Measurements from ENCODE around the gene RILPL1. TPM values are rescaled to one million over a fixed set of nuclear protein-coding genes. Genes with fewer than 3 reads are reported as not detected.
"Not testable (repeated sequence)": the region's sequence is repeated elsewhere in the genome, so short reads cannot be mapped to it uniquely, and the experiment has no call there.

RILPL1 gene
- total and polyA plus RNA-seq, 2 donors (not counting 1 experiment from before 2014, with no cell fraction given) = 7.8 to 15.8 TPM

DNA sequence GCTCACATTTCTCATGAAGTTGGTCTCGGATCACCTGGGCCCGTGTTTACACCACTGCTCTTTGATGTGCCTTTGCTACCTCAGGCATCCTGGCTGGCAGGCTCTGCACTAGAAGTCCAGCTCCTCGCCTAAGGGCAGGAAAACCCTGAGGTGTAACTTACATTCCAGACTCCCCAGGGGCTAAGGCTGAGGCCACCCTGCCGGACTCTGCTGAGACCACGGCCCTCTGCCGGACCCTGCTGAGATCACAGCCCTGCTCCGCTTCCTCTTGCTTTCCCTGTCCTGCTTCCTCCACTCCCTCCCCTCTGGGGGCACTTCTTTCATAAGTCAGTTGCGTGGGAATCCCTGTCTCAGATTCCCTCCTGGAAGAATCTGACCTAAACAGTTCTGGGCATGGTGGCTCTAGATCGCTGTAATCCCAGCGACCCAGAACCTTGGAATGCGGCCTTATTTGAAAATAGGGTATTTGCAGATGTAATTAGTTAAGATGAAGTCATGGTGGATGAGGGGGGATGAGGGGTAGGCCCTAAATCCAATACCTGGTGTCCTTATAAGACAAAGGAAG, 17.2 kb downstream of the RILPL1 start:
- H3K36me3 ChIP-seq (ENCODE audit: control insufficient read depth, insufficient read depth, low read length) = peaks cover 21% of the 10 kb centered on the region
- H3K79me2 ChIP-seq (ENCODE audit: control insufficient read depth, insufficient read depth, low read length) = no peaks in the 10 kb centered on the region
- no peaks in the 10 kb centered on the region for H4K20me1 ChIP-seq (ENCODE audit: control insufficient read depth, extremely low read depth, insufficient read depth, low read length)
- H2AFZ ChIP-seq (ENCODE audit: low read length) = no peak overlapping the region
- H3K4me2 ChIP-seq (ENCODE audit: extremely low read depth, insufficient read depth, low read length) = no peak overlapping the region
- no peaks in the 10 kb centered on the region for H3K4me1 ChIP-seq (ENCODE audit: control insufficient read depth, extremely low read depth, insufficient read depth, low read length)
- no peaks in the 10 kb centered on the region for H3K9me3 ChIP-seq (ENCODE audit: control insufficient read depth, insufficient read depth, low read depth, low read length)
- H3K27ac ChIP-seq (ENCODE audit: insufficient read depth, low read length) = no peak overlapping the region
- no peaks in the 10 kb centered on the region for H3K27me3 ChIP-seq (ENCODE audit: control insufficient read depth, insufficient read depth, low read length)
- DNase-seq (ENCODE audit: low read depth in 2 of 2) = no peak
- H3K9ac ChIP-seq (ENCODE audit: insufficient read depth, low read length) = no peak overlapping the region
- H3K4me3 ChIP-seq (replicated peaks in 1 of 4; ENCODE audit: control extremely low read depth in 1 of 4, insufficient read depth in 1 of 4, low read depth in 3 of 4, low read length in 4 of 4) = no peak overlapping the region
- TF ChIP-seq EZH2 (IDR thresholded peaks at IDR 0.05; ENCODE audit: low read length, missing control alignments) = no peak
- TF ChIP-seq, protein P1, sequence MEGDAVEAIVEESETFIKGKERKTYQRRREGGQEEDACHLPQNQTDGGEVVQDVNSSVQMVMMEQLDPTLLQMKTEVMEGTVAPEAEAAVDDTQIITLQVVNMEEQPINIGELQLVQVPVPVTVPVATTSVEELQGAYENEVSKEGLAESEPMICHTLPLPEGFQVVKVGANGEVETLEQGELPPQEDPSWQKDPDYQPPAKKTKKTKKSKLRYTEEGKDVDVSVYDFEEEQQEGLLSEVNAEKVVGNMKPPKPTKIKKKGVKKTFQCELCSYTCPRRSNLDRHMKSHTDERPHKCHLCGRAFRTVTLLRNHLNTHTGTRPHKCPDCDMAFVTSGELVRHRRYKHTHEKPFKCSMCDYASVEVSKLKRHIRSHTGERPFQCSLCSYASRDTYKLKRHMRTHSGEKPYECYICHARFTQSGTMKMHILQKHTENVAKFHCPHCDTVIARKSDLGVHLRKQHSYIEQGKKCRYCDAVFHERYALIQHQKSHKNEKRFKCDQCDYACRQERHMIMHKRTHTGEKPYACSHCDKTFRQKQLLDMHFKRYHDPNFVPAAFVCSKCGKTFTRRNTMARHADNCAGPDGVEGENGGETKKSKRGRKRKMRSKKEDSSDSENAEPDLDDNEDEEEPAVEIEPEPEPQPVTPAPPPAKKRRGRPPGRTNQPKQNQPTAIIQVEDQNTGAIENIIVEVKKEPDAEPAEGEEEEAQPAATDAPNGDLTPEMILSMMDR (conservative IDR thresholded peaks at IDR 0.05 in 1 of 2, IDR thresholded peaks at IDR 0.05 in 1 of 2; ENCODE audit: low read depth in 1 of 2, low read length in 2 of 2) = no peak

DNA sequence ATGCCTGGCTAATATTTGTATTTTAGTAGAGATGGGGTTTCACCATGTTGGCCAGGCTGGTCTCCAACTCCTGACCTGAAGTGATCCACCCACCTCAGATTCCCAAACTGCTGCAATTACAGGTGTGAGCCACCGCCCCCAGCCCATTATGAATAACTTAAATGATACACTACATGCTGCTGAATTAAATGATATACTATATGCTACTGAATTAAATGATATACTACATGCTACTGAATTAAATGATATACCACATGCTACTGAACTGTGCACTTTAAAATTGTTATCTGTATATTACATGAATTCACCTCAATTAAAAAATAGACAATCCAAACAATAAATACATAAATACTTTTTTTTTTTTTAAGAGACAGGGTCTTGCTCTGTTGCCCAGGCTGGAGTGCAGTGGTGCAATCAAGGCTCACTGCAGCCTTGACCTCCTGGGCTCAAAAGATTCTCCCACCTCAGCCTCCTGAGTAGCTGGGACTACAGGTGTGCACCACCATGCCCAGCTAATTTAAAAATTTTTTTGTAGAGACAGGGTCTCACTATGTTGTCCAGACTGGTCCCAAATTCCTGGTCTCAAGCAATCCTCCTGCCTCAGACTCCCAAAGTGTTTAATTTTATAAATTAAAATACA, 18.8 kb downstream of the RILPL1 start:
- not testable (repeated sequence) for H3K27me3 ChIP-seq (ENCODE audit: control insufficient read depth, insufficient read depth, low read length); DNase-seq (ENCODE audit: low read depth in 2 of 2); H3K4me2 ChIP-seq (ENCODE audit: extremely low read depth, insufficient read depth, low read length); H3K4me1 ChIP-seq (ENCODE audit: control insufficient read depth, extremely low read depth, insufficient read depth, low read length); H3K9me3 ChIP-seq (ENCODE audit: control insufficient read depth, insufficient read depth, low read depth, low read length); H3K79me2 ChIP-seq (ENCODE audit: control insufficient read depth, insufficient read depth, low read length); H3K9ac ChIP-seq (ENCODE audit: insufficient read depth, low read length); H3K27ac ChIP-seq (ENCODE audit: insufficient read depth, low read length); H3K4me3 ChIP-seq (replicated peaks in 1 of 4; ENCODE audit: control extremely low read depth in 1 of 4, insufficient read depth in 1 of 4, low read depth in 3 of 4, low read length in 4 of 4); H4K20me1 ChIP-seq (ENCODE audit: control insufficient read depth, extremely low read depth, insufficient read depth, low read length); H2AFZ ChIP-seq (ENCODE audit: low read length)
- peaks cover 22% of the 10 kb centered on the region for H3K36me3 ChIP-seq (ENCODE audit: control insufficient read depth, insufficient read depth, low read length)

DNA sequence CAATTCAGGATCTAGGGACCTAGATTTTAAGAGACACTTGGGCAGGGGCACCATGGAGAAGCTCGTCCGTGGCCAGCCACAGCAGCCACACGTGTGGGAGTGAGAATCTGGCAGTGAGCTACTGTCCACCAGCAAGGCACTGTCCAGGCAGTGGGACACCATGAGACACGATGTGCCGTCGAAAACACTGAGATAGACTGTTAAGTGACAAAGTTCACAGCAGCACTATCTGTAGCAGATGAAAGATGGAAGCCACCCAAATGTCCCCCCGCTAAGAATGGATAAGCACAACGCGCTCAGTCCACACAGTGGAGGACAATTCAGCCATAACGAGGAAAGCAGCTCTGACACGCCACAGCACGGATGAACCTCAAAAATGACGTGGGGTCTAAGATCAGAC, 19.7 kb downstream of the RILPL1 start:
- peaks cover 22% of the 10 kb centered on the region for H3K36me3 ChIP-seq (ENCODE audit: control insufficient read depth, insufficient read depth, low read length)
- no peak overlapping the region for H3K27ac ChIP-seq (ENCODE audit: insufficient read depth, low read length)

More for the DNA sequence above, 19.7 kb downstream of the RILPL1 start:
- Histone ChIP-seq H2AFZ (ENCODE audit: low read length) (no peak overlapping the region), H3K9me3 (ENCODE audit: control insufficient read depth, insufficient read depth, low read depth, low read length) (no peaks in the 10 kb centered on the region), H3K9ac (ENCODE audit: insufficient read depth, low read length) (no peak overlapping the region), H4K20me1 (ENCODE audit: control insufficient read depth, extremely low read depth, insufficient read depth, low read length) (no peaks in the 10 kb centered on the region), H3K79me2 (ENCODE audit: control insufficient read depth, insufficient read depth, low read length) (no peaks in the 10 kb centered on the region), H3K4me1 (ENCODE audit: control insufficient read depth, extremely low read depth, insufficient read depth, low read length) (no peaks in the 10 kb centered on the region), H3K27me3 (ENCODE audit: control insufficient read depth, insufficient read depth, low read length) (no peaks in the 10 kb centered on the region), H3K4me3 (replicated peaks in 1 of 4; ENCODE audit: control extremely low read depth in 1 of 4, insufficient read depth in 1 of 4, low read depth in 3 of 4, low read length in 4 of 4) (no peak overlapping the region), H3K4me2 (ENCODE audit: extremely low read depth, insufficient read depth, low read length) (no peak overlapping the region)
- DNase-seq (ENCODE audit: low read depth in 2 of 2) = no peak
- no peak for TF ChIP-seq EZH2 (IDR thresholded peaks at IDR 0.05; ENCODE audit: low read length, missing control alignments)
- TF ChIP-seq, protein P1 (conservative IDR thresholded peaks at IDR 0.05 in 1 of 2, IDR thresholded peaks at IDR 0.05 in 1 of 2; ENCODE audit: low read depth in 1 of 2, low read length in 2 of 2) = no peak

Data from fibroblast of lung (primary cell).